PC-3 (cell line): Measurements from ENCODE around the gene JAML.

Source experiments
- EZH2 ChIP-seq: fragments of 300-600 bp; sonication (generic); IDR thresholded peaks from one replicate; pipeline ENCODE4 v1.6.1; 2017; ENCODE audit warnings: antibody characterized with exemption, mild to moderate bottlenecking, low read length; ENCODE audit not compliant: unreplicated experiment
- TF ChIP-seq, protein P1 (sequence below): fragments of 300-600 bp; sonication (generic); conservative IDR thresholded peaks from 2 replicates; pipeline ENCODE4 v1.5.1; 2017; ENCODE audit warnings: antibody characterized with exemption, low read depth, mild to moderate bottlenecking, low read length

DNA sequence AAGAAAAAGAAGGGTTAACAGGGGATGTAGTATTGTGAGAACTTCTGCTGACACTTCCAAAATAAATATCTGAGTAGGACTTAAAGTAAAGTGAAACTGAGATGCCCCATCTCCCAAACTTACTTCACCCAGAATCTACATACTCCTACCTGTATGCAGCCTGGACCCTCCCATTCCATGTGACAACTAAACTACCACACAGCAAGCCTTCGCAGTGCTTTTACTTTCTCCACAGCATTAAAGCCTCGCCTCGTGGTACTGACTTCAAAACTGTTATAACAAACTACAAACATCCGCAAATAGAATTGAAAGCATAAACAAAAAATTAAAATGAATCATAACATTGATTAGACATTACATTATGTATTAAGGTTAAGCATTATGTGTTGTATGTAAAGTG lies 38.3 kb upstream of the JAML start:
- TF ChIP-seq, protein P1, sequence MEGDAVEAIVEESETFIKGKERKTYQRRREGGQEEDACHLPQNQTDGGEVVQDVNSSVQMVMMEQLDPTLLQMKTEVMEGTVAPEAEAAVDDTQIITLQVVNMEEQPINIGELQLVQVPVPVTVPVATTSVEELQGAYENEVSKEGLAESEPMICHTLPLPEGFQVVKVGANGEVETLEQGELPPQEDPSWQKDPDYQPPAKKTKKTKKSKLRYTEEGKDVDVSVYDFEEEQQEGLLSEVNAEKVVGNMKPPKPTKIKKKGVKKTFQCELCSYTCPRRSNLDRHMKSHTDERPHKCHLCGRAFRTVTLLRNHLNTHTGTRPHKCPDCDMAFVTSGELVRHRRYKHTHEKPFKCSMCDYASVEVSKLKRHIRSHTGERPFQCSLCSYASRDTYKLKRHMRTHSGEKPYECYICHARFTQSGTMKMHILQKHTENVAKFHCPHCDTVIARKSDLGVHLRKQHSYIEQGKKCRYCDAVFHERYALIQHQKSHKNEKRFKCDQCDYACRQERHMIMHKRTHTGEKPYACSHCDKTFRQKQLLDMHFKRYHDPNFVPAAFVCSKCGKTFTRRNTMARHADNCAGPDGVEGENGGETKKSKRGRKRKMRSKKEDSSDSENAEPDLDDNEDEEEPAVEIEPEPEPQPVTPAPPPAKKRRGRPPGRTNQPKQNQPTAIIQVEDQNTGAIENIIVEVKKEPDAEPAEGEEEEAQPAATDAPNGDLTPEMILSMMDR: no peak
- TF ChIP-seq EZH2: no peak
